ENCODE measurements around the gene DIABLO. TPM values are rescaled to one million over a fixed set of nuclear protein-coding genes. Genes with fewer than 3 reads are reported as not detected.

Gene DIABLO
- total RNA-seq, 1 experiment from 2014 or later, result 61.6 TPM

DNA sequence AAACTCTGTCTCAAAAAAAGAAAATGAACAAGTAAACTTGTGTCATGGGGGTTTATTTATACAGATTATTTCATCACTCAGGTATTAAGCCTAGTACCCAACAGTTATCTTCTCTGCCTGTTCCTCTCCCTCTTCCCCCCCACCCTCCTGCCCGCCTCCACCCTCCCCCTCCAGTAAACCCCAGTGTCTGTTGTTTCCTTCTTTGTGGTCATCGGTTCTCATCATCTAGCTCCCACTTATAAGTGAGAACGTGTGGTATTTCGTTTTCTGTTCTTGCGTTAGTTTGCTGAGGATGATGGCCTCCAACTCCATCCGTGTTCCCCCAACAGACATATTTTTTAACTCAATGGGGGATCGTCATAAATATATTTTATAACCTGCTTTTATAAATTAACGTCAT, 64.2 kb downstream of the DIABLO start:
- no peaks in the 10 kb centered on the region for H3K9me3 ChIP-seq (replicated peaks)
- H3K4me3 ChIP-seq, result no peak overlapping the region
- H3K27ac ChIP-seq, result no peak overlapping the region
- no peaks in the 10 kb centered on the region for H3K36me3 ChIP-seq
- no peaks in the 10 kb centered on the region for H3K27me3 ChIP-seq
- no peaks in the 10 kb centered on the region for H3K4me1 ChIP-seq
- no peak for DNase-seq

DNA sequence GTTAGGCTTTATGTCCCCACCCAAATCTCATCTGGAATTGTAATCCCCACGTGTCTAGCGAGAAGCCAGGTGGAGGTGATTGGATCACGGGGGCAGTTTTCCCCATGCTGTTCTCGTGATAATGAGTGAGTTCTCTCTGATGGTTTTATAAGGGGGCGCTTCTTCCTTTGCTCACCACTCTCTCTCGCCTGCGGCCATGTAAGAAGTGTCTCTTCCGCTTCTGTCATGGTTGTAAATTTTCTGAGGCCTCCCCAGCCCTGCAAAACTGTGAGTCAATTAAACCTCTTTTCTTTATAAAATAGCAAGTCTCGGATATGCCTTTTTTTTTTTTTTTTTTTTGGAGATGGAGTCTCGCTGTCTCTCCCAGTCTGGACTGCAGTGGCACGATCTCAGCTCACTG, 65.1 kb downstream of the DIABLO start:
- H3K4me3 ChIP-seq, result no peak overlapping the region
- H3K9me3 ChIP-seq (replicated peaks), result no peaks in the 10 kb centered on the region
- no peaks in the 10 kb centered on the region for H3K4me1 ChIP-seq
- no peak overlapping the region for H3K27ac ChIP-seq
- DNase-seq, result no peak
- H3K36me3 ChIP-seq, result no peaks in the 10 kb centered on the region
- no peaks in the 10 kb centered on the region for H3K27me3 ChIP-seq

- Histone ChIP-seq H3K4me3 (no peak overlapping the region), H3K27me3 (no peaks in the 10 kb centered on the region), H3K27ac (no peak overlapping the region), H3K36me3 (no peaks in the 10 kb centered on the region), H3K9me3 (replicated peaks) (no peaks in the 10 kb centered on the region), H3K4me1 (no peaks in the 10 kb centered on the region)
- DNase-seq, result no peak
These were observed 66.0 kb downstream of the DIABLO start for GRCh38 chr12:122159882-122160281.

DNA sequence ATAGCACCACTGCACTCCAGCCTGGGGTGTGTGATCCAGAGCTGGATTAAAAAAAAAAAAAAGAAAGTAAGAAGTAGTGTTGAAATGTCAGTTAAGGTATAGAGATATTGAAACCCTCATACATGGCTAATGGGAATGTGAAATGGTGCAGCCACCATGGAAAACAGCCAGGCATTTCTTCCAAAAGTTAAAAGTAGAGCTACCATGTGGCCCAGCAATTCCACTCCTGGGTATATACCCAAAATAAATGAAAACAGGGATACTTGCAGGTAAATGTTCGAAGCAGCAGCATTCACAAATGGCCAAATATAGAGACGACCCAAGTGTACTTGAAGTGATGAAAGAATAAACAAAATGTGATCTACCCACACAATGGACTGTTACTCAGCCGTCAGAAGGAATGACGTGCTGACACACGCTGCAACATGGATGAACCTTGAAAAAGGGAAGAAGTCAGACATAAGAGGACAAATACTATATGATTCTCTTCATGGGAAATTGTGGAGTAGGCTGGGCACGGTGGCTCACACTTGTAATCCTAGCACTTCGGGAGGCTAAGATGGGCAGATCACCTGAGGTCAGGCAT, 67.1 kb downstream of the DIABLO start:
- Histone ChIP-seq H3K4me1 (no peaks in the 10 kb centered on the region), H3K9me3 (replicated peaks) (no peaks in the 10 kb centered on the region), H3K27me3 (no peaks in the 10 kb centered on the region), H3K36me3 (no peaks in the 10 kb centered on the region), H3K27ac (no peak overlapping the region), H3K4me3 (no peak overlapping the region)
- no peak for DNase-seq

Other genes starting within 250 kb of the DIABLO start
- gene BCL7A, start 204.2 kb downstream of the DIABLO start, total RNA-seq (2014; rRNA removed; shearing (Covaris generic)), result 11.1 and 14.4 TPM in 2 replicates
- 21.1 and 23.2 TPM in 2 replicates for gene MLXIP, start 147.3 kb downstream of the DIABLO start, total RNA-seq (2014; rRNA removed; shearing (Covaris generic))
- gene IL31, start 51.8 kb downstream of the DIABLO start, total RNA-seq (2014; rRNA removed; shearing (Covaris generic)), result not detected in 2 replicates
- gene LRRC43, start 42.9 kb downstream of the DIABLO start, total RNA-seq (2014; rRNA removed; shearing (Covaris generic)), result 0.61 and 0.79 TPM in 2 replicates
- 0.26 TPM in 1 of 2 replicates, not detected in the other for gene B3GNT4, start 22.3 kb downstream of the DIABLO start, total RNA-seq (2014; rRNA removed; shearing (Covaris generic))
- gene VPS33A, start 40.4 kb upstream of the DIABLO start, total RNA-seq (2014; rRNA removed; shearing (Covaris generic)), result 24.2 and 25.4 TPM in 2 replicates
- 17.2 and 18.0 TPM in 2 replicates for gene CLIP1, start 196.6 kb upstream of the DIABLO start, total RNA-seq (2014; rRNA removed; shearing (Covaris generic))

Data from SJCRH30 (cell line).